COLO668 (cell line): Measurements from ENCODE around the gene CCDC66.

Experiments used
- DNase-seq: peaks from one replicate; lab custom pipeline; 2025; ENCODE audit not compliant: unreplicated experiment; lab: John Stamatoyannopoulos, UW

The CCDC66 gene

GRCh38 chr3:56620371-56620770 is 63.4 kb downstream of the CCDC66 start:
- no peak for DNase-seq

- no peak for DNase-seq
Measured at GRCh38 chr3:56621681-56622080, 64.7 kb downstream of the CCDC66 start.

- no peak for DNase-seq
Measured at GRCh38 chr3:56622381-56622780, 65.4 kb downstream of the CCDC66 start.

GRCh38 chr3:56624725-56625124 is 67.8 kb downstream of the CCDC66 start:
- DNase-seq: no peak

GRCh38 chr3:56629047-56629446 is 72.1 kb downstream of the CCDC66 start:
- DNase-seq: no peak

- no peak for DNase-seq
Measured at GRCh38 chr3:56629451-56629850, 72.5 kb downstream of the CCDC66 start.

GRCh38 chr3:56630966-56631365 is 74.0 kb downstream of the CCDC66 start:
- DNase-seq: no peak

- no peak for DNase-seq
Measured at GRCh38 chr3:56633181-56633580, 76.2 kb downstream of the CCDC66 start.

GRCh38 chr3:56633602-56634535 is 76.9 kb downstream of the CCDC66 start:
- DNase-seq: no peak

- DNase-seq: no peak
Measured at GRCh38 chr3:56645407-56645806, 88.4 kb downstream of the CCDC66 start.

- DNase-seq: no peak
Measured at GRCh38 chr3:56654460-56654859, 97.5 kb downstream of the CCDC66 start.

- DNase-seq: no peak
Measured at GRCh38 chr3:56655709-56656108, 98.7 kb downstream of the CCDC66 start.

GRCh38 chr3:56664823-56665222 is 107.8 kb downstream of the CCDC66 start:
- DNase-seq: no peak

GRCh38 chr3:56667973-56668579 is 111.1 kb downstream of the CCDC66 start:
- no peak for DNase-seq
